ENCODE measurements around the gene IQSEC1. TPM values are rescaled to one million over a fixed set of nuclear protein-coding genes. Genes with fewer than 3 reads are reported as not detected.

IQSEC1 gene
- total and polyA plus RNA-seq, 2 donors (not counting 3 experiments of a cell fraction or from before 2014, with no cell fraction given), result 5.2 to 18.0 TPM

DNA sequence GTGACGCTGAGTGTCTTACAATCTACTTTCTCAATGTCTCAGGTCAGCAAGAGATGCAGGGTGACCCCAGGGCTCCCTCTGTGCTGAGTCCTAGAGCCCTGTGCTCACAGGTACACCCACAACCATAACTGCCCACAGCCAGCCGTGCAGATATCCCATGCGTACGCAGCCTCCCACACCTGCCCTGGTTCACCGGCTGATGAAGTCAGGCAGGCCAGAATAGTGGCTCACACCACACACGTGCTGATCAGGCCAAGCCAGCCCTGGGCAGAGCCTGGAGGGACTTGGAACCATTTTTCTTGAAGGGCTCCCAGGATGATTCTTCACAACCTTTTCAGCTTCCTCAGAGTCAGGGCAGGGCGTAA, 168.3 kb downstream of the IQSEC1 start:
- H4K20me1 ChIP-seq (replicated peaks; ENCODE audit: control insufficient read depth, extremely low read depth, insufficient read depth, low read length), result no peaks in the 10 kb centered on the region
- TF ChIP-seq CTCF (IDR thresholded peaks at IDR 0.05; ENCODE audit: extremely low read depth in 1 of 2, insufficient read depth in 1 of 2, low read depth in 1 of 2, low read length in 2 of 2) (no peak), EZH2 (IDR thresholded peaks at IDR 0.05; ENCODE audit: borderline replicate concordance, low read depth, low read length, severe bottlenecking) (no peak), FOS (IDR thresholded peaks at IDR 0.05; ENCODE audit: borderline replicate concordance, insufficient read depth, low read length) (no peak), POLR2A (IDR thresholded peaks at IDR 0.05; ENCODE audit: low read depth, low read length) (no peak), POLR2AphosphoS5 (IDR thresholded peaks at IDR 0.05; ENCODE audit: insufficient read depth, low read depth, low read length) (no peak), MYC (IDR thresholded peaks at IDR 0.05; ENCODE audit: low read depth, low read length) (no peak), GATA2 (IDR thresholded peaks at IDR 0.05; ENCODE audit: insufficient read depth, insufficient read length, low read depth, low read length) (no peak), JUN (IDR thresholded peaks at IDR 0.05; ENCODE audit: borderline replicate concordance, insufficient read depth, insufficient read length, low read depth) (no peak)
- TF ChIP-seq, protein P1, sequence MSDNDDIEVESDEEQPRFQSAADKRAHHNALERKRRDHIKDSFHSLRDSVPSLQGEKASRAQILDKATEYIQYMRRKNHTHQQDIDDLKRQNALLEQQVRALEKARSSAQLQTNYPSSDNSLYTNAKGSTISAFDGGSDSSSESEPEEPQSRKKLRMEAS (IDR thresholded peaks at IDR 0.05; ENCODE audit: insufficient read depth, insufficient read length), result no peak
- H3K27ac ChIP-seq (ENCODE audit: insufficient read depth, low read depth, low read length), result no peak overlapping the region
- H3K9me3 ChIP-seq (replicated peaks; ENCODE audit: control insufficient read depth, insufficient read depth, low read length), result no peaks in the 10 kb centered on the region
- H3K9me1 ChIP-seq (replicated peaks; ENCODE audit: control insufficient read depth, extremely low read depth, insufficient read depth, low read length), result no peaks in the 10 kb centered on the region
- CTCF ChIA-PET, result no interaction called here
- intact Hi-C loops (cut with micrococcal nuclease) (no loop called here), dilution Hi-C loops (cut with MboI; ENCODE audit: extremely low pct_ligation_motif_present, low sequenced_read_pairs) (no loop called here)
- H3K4me3 ChIP-seq (replicated peaks in 1 of 3; ENCODE audit: insufficient read depth in 1 of 3, low read depth in 1 of 3, low read length in 3 of 3), result no peak overlapping the region
- H3K9ac ChIP-seq (replicated peaks; ENCODE audit: extremely low read depth, insufficient read depth, low read length), result no peak overlapping the region
- DNase-seq (ENCODE audit: low read depth, low spot score) (no peak), FAIRE-seq (no peak)
- H3K79me2 ChIP-seq (ENCODE audit: control insufficient read depth, insufficient read depth, low read length), result no peaks in the 10 kb centered on the region
- POLR2A ChIA-PET, result no interaction called here
- BruUV-seq (replicated peaks), result no TSS peak
- no peaks in the 10 kb centered on the region for H3K27me3 ChIP-seq (ENCODE audit: control insufficient read depth in 2 of 2, insufficient read depth in 2 of 2, low read length in 2 of 2)
- H2AFZ ChIP-seq (ENCODE audit: low read depth, low read length), result no peak overlapping the region
- no peaks in the 10 kb centered on the region for H3K4me1 ChIP-seq (ENCODE audit: control insufficient read depth, extremely low read depth, insufficient read depth, low read length)
- peaks cover 0 to 21% of the 10 kb centered on the region in 2 experiments for H3K36me3 ChIP-seq (ENCODE audit: control insufficient read depth in 2 of 2, extremely low read depth in 1 of 2, insufficient read depth in 2 of 2, low read length in 2 of 2)
- no peak overlapping the region for H3K4me2 ChIP-seq (ENCODE audit: insufficient read depth, low read length)
